ENCODE results near the gene LDLRAD4.

Gene LDLRAD4

GRCh38 chr18:13680612-13681011, 462.1 kb downstream of the LDLRAD4 start:
- peak; percentile 56; the same call in 2 of the 3 replicates for ATAC-seq
- no peak for TF ChIP-seq ZFP3 (CRISPR knock-in tag; IDR thresholded peaks at IDR 0.05)
- no peak for TF ChIP-seq BACH2 (CRISPR knock-in tag; IDR thresholded peaks at IDR 0.05; ENCODE audit: borderline replicate concordance)
- TF ChIP-seq RARB (CRISPR knock-in tag; IDR thresholded peaks at IDR 0.05) = no peak
- TF ChIP-seq TSHZ2 (CRISPR knock-in tag; IDR thresholded peaks at IDR 0.05) = no peak
- TF ChIP-seq TCF4 (CRISPR knock-in tag; IDR thresholded peaks at IDR 0.05; ENCODE audit: borderline replicate concordance) = no peak
- no peak for TF ChIP-seq TOX (CRISPR knock-in tag; IDR thresholded peaks at IDR 0.05; ENCODE audit: borderline replicate concordance)
- no peak for TF ChIP-seq CSRNP3 (CRISPR knock-in tag; IDR thresholded peaks at IDR 0.05)
- no peak for TF ChIP-seq GLIS3 (CRISPR knock-in tag; IDR thresholded peaks at IDR 0.05)
- TF ChIP-seq OSR1 (CRISPR knock-in tag; IDR thresholded peaks at IDR 0.05) = no peak

- TF ChIP-seq PATZ1 (CRISPR knock-in tag; IDR thresholded peaks at IDR 0.05; ENCODE audit: borderline replicate concordance) = no peak
- no peak for TF ChIP-seq POU6F1 (CRISPR knock-in tag; IDR thresholded peaks at IDR 0.05; ENCODE audit: borderline replicate concordance, low read depth)
- TF ChIP-seq RARB (CRISPR knock-in tag; IDR thresholded peaks at IDR 0.05) = no peak
- TF ChIP-seq ZC3H10 (CRISPR knock-in tag; IDR thresholded peaks at IDR 0.05) = no peak
- no peak for TF ChIP-seq CSDC2 (CRISPR knock-in tag; IDR thresholded peaks at IDR 0.05)
- no peak for TF ChIP-seq TSHZ2 (CRISPR knock-in tag; IDR thresholded peaks at IDR 0.05)
- TF ChIP-seq CREB5 (CRISPR knock-in tag; IDR thresholded peaks at IDR 0.05; ENCODE audit: low read depth) = no peak
- no peak for TF ChIP-seq CSRNP3 (CRISPR knock-in tag; IDR thresholded peaks at IDR 0.05)
- TF ChIP-seq GLIS3 (CRISPR knock-in tag; IDR thresholded peaks at IDR 0.05) = no peak
- TF ChIP-seq ESRRG (CRISPR knock-in tag; IDR thresholded peaks at IDR 0.05) = no peak
- TF ChIP-seq ZNF565 (CRISPR knock-in tag; conservative IDR thresholded peaks at IDR 0.05; ENCODE audit: low read depth) = no peak
- no peak for TF ChIP-seq OSR1 (CRISPR knock-in tag; IDR thresholded peaks at IDR 0.05)
- no peak for TF ChIP-seq ZNF8 (CRISPR knock-in tag; IDR thresholded peaks at IDR 0.05)
- TF ChIP-seq ZFP30 (CRISPR knock-in tag; IDR thresholded peaks at IDR 0.05) = no peak
- TF ChIP-seq TCF4 (CRISPR knock-in tag; IDR thresholded peaks at IDR 0.05; ENCODE audit: borderline replicate concordance) = no peak
- no peak for TF ChIP-seq BACH2 (CRISPR knock-in tag; IDR thresholded peaks at IDR 0.05; ENCODE audit: borderline replicate concordance)
- no peak for TF ChIP-seq ZFP3 (CRISPR knock-in tag; IDR thresholded peaks at IDR 0.05)
- TF ChIP-seq PPARA (CRISPR knock-in tag; IDR thresholded peaks at IDR 0.05; ENCODE audit: borderline replicate concordance) = no peak
- no peak for TF ChIP-seq ISL1 (CRISPR knock-in tag; IDR thresholded peaks at IDR 0.05)
- no peak for TF ChIP-seq SNAI2 (CRISPR knock-in tag; IDR thresholded peaks at IDR 0.05)
- no peak for ATAC-seq
These were observed 463.1 kb downstream of the LDLRAD4 start for GRCh38 chr18:13681701-13682100.

Data from SK-N-SH treated with all-trans-retinoic acid at 6 μM for 48 hours (cell line).